Testis (tissue), 3 donors: ENCODE results near the gene CCL2. TPM values are rescaled to one million over a fixed set of nuclear protein-coding genes. Genes with fewer than 3 reads are reported as not detected.

Experiments
- DNase-seq: peaks from one replicate; pipeline ENCODE4 v3.0.0-alpha.2; 2019
- H3K27ac ChIP-seq, 2 donors: fragments of 200-600 bp; sonication (generic); one replicate each; pipeline ENCODE4 v1.5.1; 2019
- H3K27me3 ChIP-seq: fragments of 200-600 bp; sonication (generic); one replicate; pipeline ENCODE4 v1.5.1; 2019
- H3K36me3 ChIP-seq: fragments of 200-600 bp; sonication (generic); one replicate; pipeline ENCODE4 v1.5.1; 2017; ENCODE audit warnings: low read depth; ENCODE audit errors: missing control alignments
- H3K4me1 ChIP-seq: fragments of 200-600 bp; sonication (generic); one replicate; pipeline ENCODE4 v1.5.1; 2019
- H3K4me3 ChIP-seq, 2 donors: fragments of 200-600 bp; sonication (generic); one replicate each; pipeline ENCODE4 v1.5.1; 2017 to 2019
- H3K9me3 ChIP-seq: fragments of 200-600 bp; sonication (generic); one replicate; pipeline ENCODE4 v1.5.1; 2017
- CTCF ChIP-seq, 3 experiments: fragments of 450-650 bp in 2 of 3; fragments of 200-600 bp in 1 of 3; sonication (generic) in 1 of 3; IDR thresholded peaks; one replicate each; pipeline ENCODE4 v1.5.1; 2016 to 2019; ENCODE audit warnings: antibody characterized with exemption in 3 of 3, mild to moderate bottlenecking in 2 of 3, moderate library complexity in 1 of 3
- POLR2A ChIP-seq: fragments of 450-650 bp; IDR thresholded peaks from one replicate; pipeline ENCODE4 v1.6.1; 2017; ENCODE audit warnings: antibody characterized with exemption, mild to moderate bottlenecking, moderate library complexity
- WGBS, 2 donors: methylation state at CpG; one replicate each; pipeline ENCODE4 v1.1.5; 2018; 5-methylcytosine and 5-hydroxymethylcytosine counted together
- intact Hi-C: fragments of 100-400 bp; cut with DNase I; formaldehyde crosslinking; loops from one replicate; pipeline ENCODE4 v1.15.1; 2023; ENCODE audit warnings: low total_unique reads
- polyA plus RNA-seq: library from polyadenylated mRNA; stranded (reverse); fragments of 350-450 nt; fragmentation: Illumina TruSeq; extraction: RNeasy Lipid Tissue Mini Kit (QIAGEN cat#74804); gene quantifications from one replicate; pipeline ENCODE4 v1.2.3, GENCODE V29; 2014; ENCODE audit warnings: low read depth, low replicate concordance; ENCODE audit not compliant: insufficient read depth
- total RNA-seq, 2 donors: library from RNA; depleted of rRNA; stranded (reverse); fragments of >200 nt; gene quantifications; one replicate each; pipeline ENCODE4 v1.2.3, GENCODE V29; 2016

Gene CCL2
- total and polyA plus RNA-seq, 3 donors from 2014 or later = 1.0 to 35.8 (median 4.4) TPM

GRCh38 chr17:34252444-34253138, 2.5 kb upstream of the CCL2 start:
- intact Hi-C loops = no loop called here
- peak; percentile 94 for DNase-seq
- WGBS, 2 donors = 23 to 28% methylated on average over 5 to 6 of the region's 6 CpGs
- Histone ChIP-seq H3K4me1 (peaks cover 78% of the 10 kb centered on the region), H3K36me3 (no peaks in the 10 kb centered on the region), H3K4me3 (no peak overlapping the region), H3K27ac (peak overlapping the region; percentile 28 to 64), H3K9me3 (no peaks in the 10 kb centered on the region), H3K27me3 (no peaks in the 10 kb centered on the region)
- TF ChIP-seq CTCF (IDR thresholded peaks at IDR 0.05) = no peak
- TF ChIP-seq POLR2A = no peak

- Histone ChIP-seq H3K4me3 (no peak overlapping the region), H3K27me3 (no peaks in the 10 kb centered on the region), H3K4me1 (peaks cover 73% of the 10 kb centered on the region), H3K36me3 (no peaks in the 10 kb centered on the region), H3K9me3 (no peaks in the 10 kb centered on the region), H3K27ac (peak overlapping the region; percentile 28 to 64)
- DNase-seq = no peak
- TF ChIP-seq CTCF (IDR thresholded peaks at IDR 0.05) (no peak), POLR2A (no peak)
- intact Hi-C loops = no loop called here
- WGBS, 2 donors = 79 to 85% methylated on average over 3 of the region's 3 CpGs
These were observed 2.0 kb upstream of the CCL2 start for GRCh38 chr17:34253139-34253525.

GRCh38 chr17:34254146-34254545, 939 bp upstream of the CCL2 start:
- WGBS, 2 donors = 39 to 65% methylated on average over 3 of the region's 3 CpGs
- Histone ChIP-seq H3K36me3 (no peaks in the 10 kb centered on the region), H3K4me1 (peaks cover 64% of the 10 kb centered on the region), H3K9me3 (no peaks in the 10 kb centered on the region), H3K4me3 (no peak overlapping the region), H3K27ac (peak overlapping the region in 1 of 2 donors; percentile 64), H3K27me3 (no peaks in the 10 kb centered on the region)
- TF ChIP-seq POLR2A = no peak
- no peak for TF ChIP-seq CTCF (IDR thresholded peaks at IDR 0.05)
- intact Hi-C loops = no loop called here
- DNase-seq = no peak

- TF ChIP-seq CTCF (IDR thresholded peaks at IDR 0.05) = no peak
- no peak for TF ChIP-seq POLR2A
- no peaks in the 10 kb centered on the region for H3K27me3 ChIP-seq
These were observed 272 bp downstream of the CCL2 start for GRCh38 chr17:34255381-34255732.

GRCh38 chr17:34255841-34256240, 756 bp downstream of the CCL2 start:
- Histone ChIP-seq H3K4me1 (peaks cover 50% of the 10 kb centered on the region), H3K4me3 (peak overlapping the region in 1 of 2 donors; percentile 34), H3K27ac (no peak overlapping the region), H3K9me3 (no peaks in the 10 kb centered on the region), H3K27me3 (no peaks in the 10 kb centered on the region), H3K36me3 (no peaks in the 10 kb centered on the region)
- WGBS, 2 donors = 78 to 97% methylated on average over 1 of the region's 1 CpG
- DNase-seq = no peak
- TF ChIP-seq CTCF (IDR thresholded peaks at IDR 0.05) (no peak), POLR2A (no peak)
- intact Hi-C loops = no loop called here

More at GRCh38 chr17:34255381-34255732, 272 bp downstream of the CCL2 start:
- Histone ChIP-seq H3K4me1 (peaks cover 52% of the 10 kb centered on the region), H3K27ac (peak overlapping the region; percentile 11 to 68), H3K4me3 (peak overlapping the region in 1 of 2 donors; percentile 34), H3K9me3 (no peaks in the 10 kb centered on the region), H3K36me3 (no peaks in the 10 kb centered on the region)
- DNase-seq = no peak
- WGBS, 2 donors = 17 to 39% methylated on average over 4 to 5 of the region's 5 CpGs
- intact Hi-C loops = no loop called here
